Fibroblast of mammary gland (primary cell): ENCODE results near the gene CDH23.

Source experiments
- DNase-seq: peaks from one replicate; pipeline ENCODE4 v3.0.0-alpha.2; 2010; ENCODE audit warnings: low read depth
- H3K4me3 ChIP-seq: 2 replicates; pipeline ENCODE4 v1.5.1; 2011; ENCODE audit warnings: low read depth, mild to moderate bottlenecking, low read length, moderate library complexity; ENCODE audit not compliant: control insufficient read depth
- TF ChIP-seq, protein P1 (sequence below): conservative IDR thresholded peaks from 2 replicates; pipeline ENCODE4 v1.5.1; 2011; ENCODE audit warnings: low read depth, low read length, inconsistent platforms; ENCODE audit not compliant: control insufficient read depth, insufficient read depth

The CDH23 gene

DNA sequence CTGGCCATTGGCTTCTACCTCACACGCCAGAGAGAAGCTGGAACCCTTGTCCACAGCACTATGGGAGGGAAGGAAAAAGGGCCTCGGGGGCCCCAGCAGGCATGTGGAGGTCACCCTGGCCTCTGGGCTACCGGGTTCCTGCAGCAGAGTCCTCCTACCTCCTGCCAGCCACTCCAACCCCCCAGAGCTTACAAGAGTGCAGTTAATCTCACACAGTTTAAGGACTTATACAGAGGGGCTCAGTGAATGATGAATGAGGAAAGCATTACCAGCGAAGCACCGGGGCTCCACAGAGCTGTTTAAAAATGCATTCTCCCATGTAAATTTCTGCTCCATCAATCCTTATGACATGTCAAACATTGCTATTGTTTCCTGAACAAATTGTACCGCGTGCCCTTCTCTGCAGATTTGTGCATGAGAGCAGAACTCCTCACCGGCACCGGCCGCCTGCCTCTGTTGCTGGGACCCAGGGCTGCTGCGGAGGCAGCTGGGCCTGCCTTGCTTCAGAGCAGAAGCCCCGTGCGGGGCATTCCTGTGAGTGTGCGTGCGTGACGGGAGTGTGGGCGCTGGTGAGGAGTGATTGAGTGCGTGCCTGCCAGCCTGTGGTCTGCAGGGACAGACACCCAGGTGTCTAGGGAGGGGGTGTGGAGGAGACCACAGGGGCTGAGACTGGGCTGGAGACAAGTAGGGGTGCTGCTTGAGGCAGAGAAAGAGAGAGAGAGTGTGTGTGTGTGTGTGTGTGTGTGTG is 270.1 kb downstream of the CDH23 start:
- no peak for DNase-seq
- TF ChIP-seq, protein P1, sequence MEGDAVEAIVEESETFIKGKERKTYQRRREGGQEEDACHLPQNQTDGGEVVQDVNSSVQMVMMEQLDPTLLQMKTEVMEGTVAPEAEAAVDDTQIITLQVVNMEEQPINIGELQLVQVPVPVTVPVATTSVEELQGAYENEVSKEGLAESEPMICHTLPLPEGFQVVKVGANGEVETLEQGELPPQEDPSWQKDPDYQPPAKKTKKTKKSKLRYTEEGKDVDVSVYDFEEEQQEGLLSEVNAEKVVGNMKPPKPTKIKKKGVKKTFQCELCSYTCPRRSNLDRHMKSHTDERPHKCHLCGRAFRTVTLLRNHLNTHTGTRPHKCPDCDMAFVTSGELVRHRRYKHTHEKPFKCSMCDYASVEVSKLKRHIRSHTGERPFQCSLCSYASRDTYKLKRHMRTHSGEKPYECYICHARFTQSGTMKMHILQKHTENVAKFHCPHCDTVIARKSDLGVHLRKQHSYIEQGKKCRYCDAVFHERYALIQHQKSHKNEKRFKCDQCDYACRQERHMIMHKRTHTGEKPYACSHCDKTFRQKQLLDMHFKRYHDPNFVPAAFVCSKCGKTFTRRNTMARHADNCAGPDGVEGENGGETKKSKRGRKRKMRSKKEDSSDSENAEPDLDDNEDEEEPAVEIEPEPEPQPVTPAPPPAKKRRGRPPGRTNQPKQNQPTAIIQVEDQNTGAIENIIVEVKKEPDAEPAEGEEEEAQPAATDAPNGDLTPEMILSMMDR, result no peak
- no peak overlapping the region for H3K4me3 ChIP-seq

DNA sequence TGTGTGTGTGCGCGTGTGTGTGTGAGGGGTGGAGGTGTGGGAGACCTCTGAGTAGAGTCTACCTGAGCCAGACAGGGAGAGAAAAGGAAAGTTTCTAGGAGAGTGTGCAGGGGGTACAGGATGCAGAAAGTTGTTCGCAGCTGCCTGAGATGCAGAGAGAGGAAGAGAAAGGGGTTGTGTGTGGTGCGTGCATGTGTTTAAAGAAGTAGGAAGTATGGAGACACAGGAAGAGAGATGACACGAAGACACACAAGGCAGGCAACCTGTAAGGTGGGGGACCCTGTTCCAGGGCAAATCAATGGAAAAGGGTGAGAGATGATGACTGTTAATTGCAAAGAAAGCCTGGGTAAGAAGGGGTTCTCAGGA is 270.6 kb downstream of the CDH23 start:
- H3K4me3 ChIP-seq, result no peak overlapping the region
- TF ChIP-seq, protein P1, result no peak
- DNase-seq, result no peak

DNA sequence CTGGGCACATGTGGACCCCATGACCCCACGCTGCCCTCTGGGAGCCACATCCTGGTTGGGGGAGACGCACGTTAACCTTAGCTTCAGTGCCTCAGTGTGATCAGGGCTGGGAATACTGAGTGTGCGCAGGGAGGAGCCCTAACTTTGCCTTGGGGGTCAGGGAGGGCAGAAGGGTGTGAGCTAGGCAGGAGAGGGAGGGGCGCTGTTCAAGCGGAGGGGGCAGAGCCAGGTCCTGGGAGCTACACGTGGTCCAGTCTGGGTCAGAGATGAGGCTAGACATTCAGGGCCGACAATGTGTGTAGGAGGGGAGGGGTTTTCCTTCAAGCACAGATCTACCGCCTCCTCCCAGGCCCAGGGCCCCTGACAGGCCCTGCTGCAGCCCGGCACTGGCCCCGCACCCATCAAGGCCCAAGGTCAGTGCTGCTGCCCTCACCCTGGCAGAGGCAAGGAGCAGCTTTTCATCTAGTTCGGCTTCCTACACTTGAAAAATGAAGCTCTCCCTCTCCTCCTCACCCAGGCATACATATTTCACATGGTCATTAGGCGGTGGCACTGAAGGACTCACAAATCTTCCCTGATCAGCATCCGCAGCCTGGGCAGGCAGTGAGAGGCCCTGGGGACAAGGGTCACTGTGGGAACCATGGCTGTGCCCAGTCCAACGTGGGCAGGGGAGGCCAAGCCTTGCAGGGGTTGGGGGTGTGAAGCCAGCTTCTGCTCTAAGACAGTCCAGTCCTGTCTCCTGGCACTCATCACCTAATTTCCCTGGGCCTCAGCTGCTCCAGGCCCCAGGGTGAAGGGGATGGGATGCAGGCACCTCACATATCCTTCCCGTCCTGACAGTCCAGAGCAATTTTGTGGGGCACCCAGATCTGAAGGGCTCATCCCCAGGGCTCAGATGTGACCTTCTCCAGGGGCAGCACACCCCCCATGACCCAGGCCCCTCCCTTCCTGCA is 275.6 kb downstream of the CDH23 start:
- TF ChIP-seq, protein P1, result no peak
- DNase-seq, result no peak
- no peak overlapping the region for H3K4me3 ChIP-seq

DNA sequence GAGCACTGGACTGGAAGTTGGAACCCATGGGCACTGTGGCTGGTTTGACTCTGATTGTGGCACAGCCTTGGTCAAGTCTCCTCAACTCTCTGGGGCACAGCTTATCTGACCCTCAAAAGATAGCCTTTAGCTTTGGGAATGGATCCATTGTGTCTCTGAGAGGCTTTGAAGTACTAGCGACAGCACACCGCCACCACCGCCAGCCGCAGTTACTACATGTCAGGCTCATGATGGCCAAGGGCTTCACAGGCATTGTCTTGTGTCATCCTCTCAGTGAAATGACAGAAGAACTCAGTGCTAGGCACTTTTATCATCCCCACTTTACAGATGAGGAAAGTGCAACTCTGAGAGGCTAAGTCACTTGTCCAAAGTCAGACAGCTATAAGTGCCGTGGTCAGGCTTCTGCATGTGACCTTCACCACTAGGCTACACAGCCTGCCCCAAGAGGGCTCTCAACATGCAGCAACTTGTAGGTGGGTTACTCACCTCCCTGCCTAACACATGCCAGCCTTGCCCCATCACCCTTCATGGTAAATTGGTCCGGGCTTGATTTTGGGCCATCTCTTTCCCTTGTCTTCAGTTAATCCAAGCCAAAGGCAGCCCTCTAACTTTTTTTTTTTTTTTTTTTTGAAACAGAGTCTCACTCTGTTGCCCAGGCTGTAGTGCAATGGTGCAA is 278.7 kb downstream of the CDH23 start:
- TF ChIP-seq, protein P1, result no peak
- no peak for DNase-seq
- H3K4me3 ChIP-seq, result no peak overlapping the region

DNA sequence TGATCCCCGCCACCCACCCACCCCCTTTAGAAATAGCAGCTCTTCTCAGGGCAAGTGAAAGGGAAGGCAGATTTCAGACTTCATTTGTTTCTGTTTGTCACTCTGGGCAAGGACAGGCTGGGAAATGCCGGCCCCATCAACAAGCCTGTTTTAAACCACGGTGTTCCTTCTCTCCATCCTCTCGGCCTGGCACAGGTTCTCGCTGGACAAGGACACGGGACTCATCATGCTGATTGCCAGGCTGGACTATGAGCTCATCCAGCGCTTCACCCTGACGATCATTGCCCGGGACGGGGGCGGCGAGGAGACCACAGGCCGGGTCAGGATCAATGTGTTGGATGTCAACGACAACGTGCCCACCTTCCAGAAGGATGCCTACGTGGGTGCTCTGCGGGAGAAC is 280.5 kb downstream of the CDH23 start:
- no peak for DNase-seq
- no peak overlapping the region for H3K4me3 ChIP-seq
- TF ChIP-seq, protein P1, result no peak

DNA sequence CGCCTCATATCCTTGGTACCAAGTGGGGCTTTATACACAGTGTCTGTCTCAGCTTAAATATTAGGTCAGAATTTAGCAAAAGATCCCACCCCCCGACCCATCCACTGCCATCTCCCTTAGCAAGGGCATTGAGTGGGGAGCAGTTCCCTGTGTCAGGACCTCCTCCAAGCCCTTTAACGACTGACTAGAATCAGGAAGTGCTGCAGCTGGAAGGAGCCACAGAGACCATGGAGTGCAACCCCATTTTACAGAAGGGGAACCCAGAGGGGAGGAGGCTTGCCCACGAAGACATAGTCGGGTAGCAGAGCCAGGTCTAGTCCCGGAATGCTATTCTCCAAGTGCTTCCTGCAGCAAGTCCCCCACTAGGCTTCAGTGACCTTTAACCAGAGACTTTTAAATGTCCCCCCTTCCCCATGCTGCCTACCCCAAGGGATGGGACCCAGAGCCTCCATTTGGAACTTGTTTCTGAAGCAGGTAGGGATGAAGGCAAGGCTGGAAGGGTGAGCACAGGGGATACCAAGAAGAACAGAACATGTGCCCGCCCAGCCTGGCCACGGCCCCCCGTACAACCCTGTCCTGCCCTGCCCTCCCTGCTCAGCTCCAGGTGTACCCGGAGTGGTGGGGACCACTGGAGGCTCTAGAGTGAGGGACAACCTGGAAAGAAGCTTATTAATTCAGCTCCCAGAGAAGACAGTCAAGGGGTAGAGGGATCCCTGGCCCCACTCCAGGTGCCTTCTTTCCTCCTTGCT is 281.5 kb downstream of the CDH23 start:
- no peak for DNase-seq
- TF ChIP-seq, protein P1, result no peak
- no peak overlapping the region for H3K4me3 ChIP-seq
